Thoracic aorta (tissue), 2 donors: ENCODE data around the gene ID3. TPM values are rescaled to one million over a fixed set of nuclear protein-coding genes. Genes with fewer than 3 reads are reported as not detected.
"Not testable (repeated sequence)": the region's sequence is repeated elsewhere in the genome, so short reads cannot be mapped to it uniquely, and the experiment has no call there.

Experiments
- ATAC-seq: fragments of 150-250 bp; one replicate; pipeline ENCODE4 v1.8.0; 2017; ENCODE audit warnings: low read depth; ENCODE audit not compliant: insufficient number of reproducible peaks, low FRiP score
- DNase-seq: peaks from one replicate; pipeline ENCODE4 v3.0.0-alpha.2; 2020; ENCODE audit warnings: low spot score
- H3K27ac ChIP-seq, 2 donors: fragments of 200-600 bp; sonication (generic); 1 replicate in 1 of 2; 2 replicates in 1 of 2; pipeline ENCODE4 v1.5.1; 2016; ENCODE audit warnings: mild to moderate bottlenecking in 2 of 2, moderate library complexity in 2 of 2
- H3K27me3 ChIP-seq: fragments of 200-600 bp; sonication (generic); replicated peaks from 2 replicates; pipeline ENCODE4 v1.6.0; 2016; ENCODE audit warnings: mild to moderate bottlenecking; ENCODE audit not compliant: insufficient read depth
- H3K36me3 ChIP-seq: fragments of 200-600 bp; sonication (generic); one replicate; pipeline ENCODE4 v1.5.1; 2016
- H3K4me1 ChIP-seq, 2 donors: fragments of 200-600 bp; sonication (generic); 1 replicate in 1 of 2; 2 replicates in 1 of 2; pipeline versions ENCODE4 v1.5.1 to v1.6.0; 2016; ENCODE audit warnings: low read depth in 2 of 2, mild to moderate bottlenecking in 1 of 2; ENCODE audit not compliant: control insufficient read depth in 1 of 2
- H3K4me3 ChIP-seq: fragments of 200-600 bp; sonication (generic); 2 replicates; pipeline ENCODE4 v1.5.1; 2016; ENCODE audit warnings: mild to moderate bottlenecking
- H3K9me3 ChIP-seq: fragments of 200-600 bp; sonication (generic); 2 replicates; pipeline ENCODE4 v1.5.1; 2016
- total RNA-seq, 2 donors: library from RNA; depleted of rRNA; stranded (reverse); fragments of >200 nt; gene quantifications; one replicate each; pipeline versions ENCODE4 v1.1.0 to v1.2.3, GENCODE V29; 2016
- TF ChIP-seq, protein P1 (sequence below): fragments of 200-600 bp; sonication (generic); IDR thresholded peaks from one replicate; pipeline ENCODE4 v1.5.1; 2019; ENCODE audit warnings: antibody characterized with exemption

ID3 gene
- total RNA-seq, 2 donors from 2014 or later, result 309 to 692 TPM

DNA sequence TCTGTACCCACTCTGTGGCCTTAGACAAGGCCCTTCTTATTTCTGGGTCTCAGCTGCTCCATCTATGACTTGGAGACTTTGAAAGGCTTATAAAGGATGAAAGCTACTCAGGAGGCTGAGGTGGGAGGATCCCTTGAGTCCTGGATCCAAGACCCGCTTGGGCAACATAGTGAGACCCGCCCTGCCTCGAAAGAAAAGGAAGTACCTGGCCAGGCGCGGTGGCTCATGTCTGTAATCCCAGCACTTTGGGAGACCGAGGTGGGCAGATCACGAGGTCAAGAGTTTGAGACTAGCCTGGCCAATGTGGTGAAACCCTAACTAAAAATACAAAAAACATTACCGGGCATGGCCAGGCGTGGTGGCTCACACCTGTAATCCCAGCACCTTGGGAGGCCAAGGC, 13.4 kb downstream of the ID3 start:
- DNase-seq (no peak), ATAC-seq (no peak)
- no peaks in the 10 kb centered on the region for H3K9me3 ChIP-seq
- no peak overlapping the region for H3K27ac ChIP-seq
- H3K27me3 ChIP-seq, result no peaks in the 10 kb centered on the region
- H3K36me3 ChIP-seq, result no peaks in the 10 kb centered on the region
- TF ChIP-seq, protein P1, sequence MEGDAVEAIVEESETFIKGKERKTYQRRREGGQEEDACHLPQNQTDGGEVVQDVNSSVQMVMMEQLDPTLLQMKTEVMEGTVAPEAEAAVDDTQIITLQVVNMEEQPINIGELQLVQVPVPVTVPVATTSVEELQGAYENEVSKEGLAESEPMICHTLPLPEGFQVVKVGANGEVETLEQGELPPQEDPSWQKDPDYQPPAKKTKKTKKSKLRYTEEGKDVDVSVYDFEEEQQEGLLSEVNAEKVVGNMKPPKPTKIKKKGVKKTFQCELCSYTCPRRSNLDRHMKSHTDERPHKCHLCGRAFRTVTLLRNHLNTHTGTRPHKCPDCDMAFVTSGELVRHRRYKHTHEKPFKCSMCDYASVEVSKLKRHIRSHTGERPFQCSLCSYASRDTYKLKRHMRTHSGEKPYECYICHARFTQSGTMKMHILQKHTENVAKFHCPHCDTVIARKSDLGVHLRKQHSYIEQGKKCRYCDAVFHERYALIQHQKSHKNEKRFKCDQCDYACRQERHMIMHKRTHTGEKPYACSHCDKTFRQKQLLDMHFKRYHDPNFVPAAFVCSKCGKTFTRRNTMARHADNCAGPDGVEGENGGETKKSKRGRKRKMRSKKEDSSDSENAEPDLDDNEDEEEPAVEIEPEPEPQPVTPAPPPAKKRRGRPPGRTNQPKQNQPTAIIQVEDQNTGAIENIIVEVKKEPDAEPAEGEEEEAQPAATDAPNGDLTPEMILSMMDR, result no peak
- H3K4me3 ChIP-seq, result no peak overlapping the region
- H3K4me1 ChIP-seq, result peaks cover 0 to 14% of the 10 kb centered on the region in 2 donors

DNA sequence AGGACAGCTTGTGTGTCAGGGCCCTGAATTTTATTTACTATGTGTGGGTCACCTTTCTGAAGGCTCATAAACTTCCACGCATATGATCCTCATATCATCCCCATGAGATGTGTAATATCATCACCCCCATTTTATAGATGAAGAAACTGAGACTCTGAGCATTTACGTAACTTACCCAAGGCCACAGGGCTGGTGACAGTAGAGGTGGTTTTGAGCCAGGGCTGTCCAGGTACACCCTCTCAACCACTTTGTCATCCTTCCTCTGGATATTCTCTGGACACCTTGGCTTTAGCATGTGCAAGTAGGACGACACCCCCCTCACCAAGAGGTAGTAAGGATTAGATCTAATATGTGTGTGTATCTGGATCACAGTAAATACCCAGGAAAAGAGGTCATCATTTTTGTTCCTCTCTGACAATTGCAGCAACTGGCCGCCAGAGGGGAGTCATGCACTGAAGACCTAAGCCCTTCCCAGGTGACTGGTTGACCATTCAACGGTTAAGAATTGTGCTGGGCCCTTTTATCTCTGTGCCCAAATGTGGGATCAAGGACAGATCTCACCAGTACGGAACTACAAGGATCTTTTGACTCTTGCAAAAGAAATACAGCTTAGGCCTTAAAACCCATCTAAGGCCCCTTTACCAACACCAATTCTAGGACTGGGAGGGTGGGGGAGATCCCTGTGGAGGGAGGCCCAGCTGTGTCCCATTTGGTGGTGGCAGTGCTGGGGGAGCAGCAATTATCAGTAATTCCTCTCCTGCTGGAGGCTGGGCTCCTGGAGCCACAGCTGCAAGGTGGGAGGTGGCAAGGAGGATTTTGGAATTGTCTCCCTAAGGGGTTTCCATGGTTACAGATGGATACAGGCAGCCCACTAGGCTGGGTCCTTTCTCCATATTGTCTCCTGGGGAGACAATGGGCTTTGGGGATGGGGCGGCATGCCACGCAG, 14.6 kb downstream of the ID3 start:
- peak; percentile 53 for DNase-seq
- peak; percentile 38 for ATAC-seq
- H3K9me3 ChIP-seq, result no peaks in the 10 kb centered on the region

DNA sequence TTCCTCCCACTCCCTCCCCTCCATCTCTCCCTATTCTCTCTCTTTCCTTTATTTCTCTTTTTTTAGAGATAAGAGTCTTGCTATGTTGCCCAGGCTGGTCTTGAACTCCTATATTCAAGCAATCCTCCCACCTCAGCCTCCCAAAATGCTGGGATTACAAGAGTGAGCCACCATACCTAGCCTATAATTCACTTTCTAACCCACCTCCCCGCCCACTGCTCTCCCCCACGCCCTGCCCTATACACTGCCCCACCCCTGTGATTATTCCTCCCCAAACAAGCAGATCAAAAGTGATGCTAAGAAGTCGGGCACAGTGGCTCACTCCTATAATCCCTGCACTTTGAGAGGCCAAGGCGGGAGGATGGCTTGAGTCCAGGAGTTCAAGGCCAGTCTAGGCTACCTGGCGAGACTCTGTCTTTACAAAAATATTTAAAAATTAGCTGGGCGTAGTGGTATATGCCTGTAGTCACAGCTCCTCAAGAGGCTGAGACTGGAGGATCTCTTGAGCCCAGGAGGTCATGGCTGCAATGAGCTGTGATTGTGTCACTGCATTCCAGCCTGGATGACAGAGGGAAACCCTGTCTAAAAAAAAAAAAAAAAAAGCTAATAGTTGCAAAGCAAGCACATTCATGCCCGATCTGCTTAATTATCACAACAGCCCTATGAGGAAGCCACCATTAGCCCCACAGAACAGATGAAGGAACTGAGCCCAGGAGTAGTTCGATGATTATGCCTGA, 15.4 kb downstream of the ID3 start:
- H3K27ac ChIP-seq, result no peak overlapping the region
- peaks cover 4 to 22% of the 10 kb centered on the region in 2 donors for H3K4me1 ChIP-seq
- H3K36me3 ChIP-seq, result no peaks in the 10 kb centered on the region
- TF ChIP-seq, protein P1, result no peak
- no peak overlapping the region for H3K4me3 ChIP-seq
- no peak for DNase-seq
- ATAC-seq, result no peak
- no peaks in the 10 kb centered on the region for H3K27me3 ChIP-seq
- no peaks in the 10 kb centered on the region for H3K9me3 ChIP-seq

More for the DNA sequence above, 14.6 kb downstream of the ID3 start:
- no peaks in the 10 kb centered on the region for H3K27me3 ChIP-seq
- peaks cover under 1 to 18% of the 10 kb centered on the region in 2 donors for H3K4me1 ChIP-seq
- no peak overlapping the region for H3K27ac ChIP-seq
- TF ChIP-seq, protein P1, result peak; percentile 92
- H3K36me3 ChIP-seq, result no peaks in the 10 kb centered on the region
- H3K4me3 ChIP-seq, result no peak overlapping the region

DNA sequence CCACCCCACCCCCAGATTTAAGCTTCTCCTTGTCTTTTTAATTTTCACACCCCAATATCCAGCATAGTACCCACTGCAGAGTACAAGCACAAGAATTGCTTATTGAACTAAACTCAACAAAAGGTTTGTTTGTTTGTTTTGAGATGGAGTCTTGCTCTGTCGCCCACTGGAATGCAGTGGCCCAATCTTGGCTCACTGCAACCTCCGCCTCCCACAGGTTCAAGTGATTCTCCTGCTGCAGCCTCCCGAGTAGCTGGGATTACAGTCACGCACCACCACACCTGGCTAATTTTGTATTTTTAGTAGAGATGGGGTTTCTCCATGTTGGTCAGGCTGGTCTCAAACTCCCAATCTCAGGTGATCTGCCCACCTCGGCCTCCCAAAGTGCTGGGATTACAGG, 16.4 kb downstream of the ID3 start:
- H3K36me3 ChIP-seq, H3K4me3 ChIP-seq, DNase-seq, H3K27me3 ChIP-seq, H3K9me3 ChIP-seq, H3K27ac ChIP-seq, ATAC-seq: not testable (repeated sequence)
- peaks cover 4 to 18% of the 10 kb centered on the region in 2 donors for H3K4me1 ChIP-seq

DNA sequence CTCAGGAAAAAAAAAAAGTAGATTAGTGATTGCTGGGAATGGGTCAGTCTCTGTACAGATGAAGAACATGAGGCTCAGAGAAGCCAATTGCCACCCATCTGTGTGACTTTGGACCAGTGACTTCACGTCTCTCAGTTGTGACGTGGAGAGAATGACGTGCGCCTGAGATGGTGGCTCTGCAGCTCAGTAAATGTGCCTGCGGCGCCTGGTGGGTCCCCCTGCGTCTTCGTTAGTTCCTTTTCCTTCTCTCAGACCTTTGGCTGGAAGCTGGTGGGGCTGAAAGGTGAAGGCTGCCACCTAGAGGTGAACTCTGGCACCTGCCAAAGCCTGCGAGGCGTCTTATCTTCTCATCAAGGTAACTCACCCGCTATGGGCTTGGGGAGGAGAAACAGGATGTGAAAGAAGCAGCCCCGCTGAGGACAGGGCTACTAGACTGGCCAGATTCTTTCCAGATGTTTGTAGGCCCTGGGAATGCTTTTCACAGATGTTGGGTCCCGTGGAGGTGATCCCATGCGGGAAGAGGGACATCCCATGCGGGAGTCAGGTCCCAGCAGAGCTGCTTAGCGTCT, 19.5 kb downstream of the ID3 start:
- no peaks in the 10 kb centered on the region for H3K36me3 ChIP-seq
- H3K27me3 ChIP-seq, result no peaks in the 10 kb centered on the region
- H3K4me3 ChIP-seq, result peak overlapping the region; percentile 55
- ATAC-seq, result peak; percentile 65
- TF ChIP-seq, protein P1, result peak; percentile 86
- no peak overlapping the region for H3K27ac ChIP-seq
- peak; percentile 42 for DNase-seq
- no peaks in the 10 kb centered on the region for H3K9me3 ChIP-seq
- peaks cover 4 to 12% of the 10 kb centered on the region in 2 donors for H3K4me1 ChIP-seq
